Activated CD8-positive, alpha-beta T cell treated with anti-CD3 and anti-CD28 coated beads for 36 hours (primary cell): ENCODE measurements around the gene KCNJ10. TPM values are rescaled to one million over a fixed set of nuclear protein-coding genes. Genes with fewer than 3 reads are reported as not detected.

Experiments
- ATAC-seq: fragments of 200-7000 bp; cut with Tn5 transposase; one replicate; pipeline ENCODE4 v1.10.0; 2021; ENCODE audit warnings: mild to moderate bottlenecking, moderate library complexity
- CTCF ChIA-PET: fragments of 350-600 bp; sonication (Branson Sonifier 250); formaldehyde crosslinking; loops from one replicate; lab custom pipeline; 2021; ENCODE audit warnings: antibody characterized with exemption; lab: Charles Lee
- POLR2A ChIA-PET: fragments of 350-600 bp; sonication (Branson Sonifier 250); formaldehyde crosslinking; loops from one replicate; lab custom pipeline; 2021; ENCODE audit warnings: antibody characterized with exemption; lab: Charles Lee
- DNase-seq: peaks from one replicate; pipeline ENCODE4 v3.0.0-alpha.2; 2020
- H3K27ac Mint-ChIP-seq: one replicate; pipeline ENCODE4 v1.8.0; 2021; ENCODE audit warnings: mild to moderate bottlenecking, mixed read lengths
- H3K27me3 Mint-ChIP-seq: one replicate; pipeline ENCODE4 v1.8.0; 2021; ENCODE audit warnings: mixed read lengths
- H3K36me3 Mint-ChIP-seq: one replicate; pipeline ENCODE4 v1.8.0; 2021; ENCODE audit warnings: low read depth, mixed read lengths
- H3K4me1 Mint-ChIP-seq: one replicate; pipeline ENCODE4 v1.8.0; 2021; ENCODE audit warnings: low read depth, mixed read lengths
- H3K4me3 Mint-ChIP-seq: one replicate; pipeline ENCODE4 v1.8.0; 2021; ENCODE audit warnings: mild to moderate bottlenecking, moderate library complexity, mixed read lengths
- H3K9me3 Mint-ChIP-seq: one replicate; pipeline ENCODE4 v1.8.0; 2021; ENCODE audit warnings: mixed read lengths
- CTCF ChIP-seq: fragments of 200-600 bp; IDR thresholded peaks from one replicate; pipeline ENCODE4 v1.8.0; 2022; ENCODE audit warnings: antibody characterized with exemption, mild to moderate bottlenecking
- intact Hi-C: fragments of 100-400 bp; cut with micrococcal nuclease; formaldehyde crosslinking; loops from one replicate; pipeline ENCODE4 v1.10.0; 2022
- total RNA-seq, 2 experiments: library from RNA; stranded (reverse); gene quantifications; one replicate each; pipeline ENCODE4 v1.2.3, GENCODE V29; 2021

KCNJ10 gene
- total RNA-seq, 2 experiments from 2014 or later, result 0.14 to 0.29 TPM

GRCh38 chr1:160082926-160083325, 13.0 kb upstream of the KCNJ10 start:
- TF ChIP-seq CTCF, result no peak
- peaks cover 11% of the 10 kb centered on the region for H3K36me3 Mint-ChIP-seq
- H3K4me3 Mint-ChIP-seq, result no peak overlapping the region
- no peaks in the 10 kb centered on the region for H3K9me3 Mint-ChIP-seq
- ATAC-seq, result no peak
- CTCF ChIA-PET, result interaction anchor here (1.1 to 33.7 kb wide), 7 partner anchors 12 to 76 kb away, joined by 3 to 693 read pairs (median 58); partner anchors contain the start of genes IGSF8 and KCNJ10
- peaks cover 44% of the 10 kb centered on the region for H3K27me3 Mint-ChIP-seq
- POLR2A ChIA-PET, result interaction anchor here (0.7 to 1.3 kb wide), 4 partner anchors 14 to 80 kb away, joined by 3 read pairs; no protein-coding TSS in a partner anchor
- no peak overlapping the region for H3K27ac Mint-ChIP-seq
- intact Hi-C loops, result loop anchor here (10.0 kb wide), 1 partner anchor 48 kb away; the partner anchor contains the start of gene PIGM
- no peak for DNase-seq
- peaks cover 17% of the 10 kb centered on the region for H3K4me1 Mint-ChIP-seq

GRCh38 chr1:160082487-160082886, 12.5 kb upstream of the KCNJ10 start:
- Mint-ChIP-seq H3K36me3 (peaks cover 11% of the 10 kb centered on the region), H3K9me3 (no peaks in the 10 kb centered on the region), H3K4me1 (peaks cover 17% of the 10 kb centered on the region), H3K4me3 (no peak overlapping the region), H3K27ac (no peak overlapping the region), H3K27me3 (peaks cover 46% of the 10 kb centered on the region)
- ChIA-PET CTCF (interaction anchor here (5.6 to 33.7 kb wide), 5 partner anchors 12 to 75 kb away, joined by 44 to 693 read pairs (median 82); partner anchors contain the start of genes IGSF8 and KCNJ10), POLR2A (interaction anchor here (0.7 to 1.6 kb wide), 6 partner anchors 14 to 159 kb away, joined by 3 read pairs; partner anchors contain the start of gene PIGM)
- TF ChIP-seq CTCF, result no peak
- no peak for ATAC-seq
- no peak for DNase-seq
- intact Hi-C loops, result loop anchor here (10.0 kb wide), 1 partner anchor 48 kb away; the partner anchor contains the start of gene PIGM

GRCh38 chr1:160081261-160081936, 11.4 kb upstream of the KCNJ10 start, which contains the start of gene KCNJ9:
Gene KCNJ9, plus strand, starts transcription at chr1:160081538. Its CDS starts 2,493 bp downstream, at chr1:160084031.
- ChIA-PET POLR2A (interaction anchor here (0.7 to 1.6 kb wide), 5 partner anchors 9 to 157 kb away, joined by 3 to 5 read pairs (median 3); partner anchors contain the start of gene PIGM), CTCF (interaction anchor here (0.9 to 33.7 kb wide), 8 partner anchors 11 to 145 kb away, joined by 3 to 693 read pairs (median 56); partner anchors contain the start of genes IGSF8 and KCNJ10)
- Mint-ChIP-seq H3K9me3 (no peaks in the 10 kb centered on the region), H3K27ac (no peak within 1 kb of the TSS), H3K4me3 (no peak within 1 kb of the TSS), H3K36me3 (peaks cover 11% of the 10 kb centered on the region), H3K4me1 (peaks cover 17% of the 10 kb centered on the region), H3K27me3 (peaks cover 48% of the 10 kb centered on the region)
- TF ChIP-seq CTCF, result no peak
- intact Hi-C loops, result loop anchor here (10.0 kb wide), 1 partner anchor 47 kb away; the partner anchor contains the start of gene PIGM
- DNase-seq (no peak), ATAC-seq (no peak)

GRCh38 chr1:160080381-160081100, 10.6 kb upstream of the KCNJ10 start:
- ATAC-seq (no peak), DNase-seq (no peak)
- POLR2A ChIA-PET, result interaction anchor here (0.9 to 1.4 kb wide), 3 partner anchors 10 to 50 kb away, joined by 3 read pairs; no protein-coding TSS in a partner anchor
- CTCF ChIA-PET, result interaction anchor here (0.9 to 33.7 kb wide), 9 partner anchors 10 to 146 kb away, joined by 3 to 693 read pairs (median 17); partner anchors contain the start of gene KCNJ10
- Mint-ChIP-seq H3K4me1 (peaks cover 17% of the 10 kb centered on the region), H3K36me3 (peaks cover 9% of the 10 kb centered on the region), H3K27me3 (peaks cover 50% of the 10 kb centered on the region), H3K9me3 (no peaks in the 10 kb centered on the region), H3K4me3 (no peak overlapping the region), H3K27ac (no peak overlapping the region)
- TF ChIP-seq CTCF, result no peak
- intact Hi-C loops, result loop anchor here (10.0 kb wide), 1 partner anchor 46 kb away; the partner anchor contains the start of gene PIGM
